Activated CD8-positive, alpha-beta T cell treated with anti-CD3 and anti-CD28 coated beads for 36 hours (primary cell): ENCODE results near the gene ASIC3. TPM values are rescaled to one million over a fixed set of nuclear protein-coding genes. Genes with fewer than 3 reads are reported as not detected.

Experiments used
- ATAC-seq: fragments of 200-7000 bp; cut with Tn5 transposase; one replicate; pipeline ENCODE4 v1.10.0; 2021; ENCODE audit warnings: mild to moderate bottlenecking, moderate library complexity
- CTCF ChIA-PET: fragments of 350-600 bp; sonication (Branson Sonifier 250); formaldehyde crosslinking; loops from one replicate; lab custom pipeline; 2021; ENCODE audit warnings: antibody characterized with exemption; lab: Charles Lee
- POLR2A ChIA-PET: fragments of 350-600 bp; sonication (Branson Sonifier 250); formaldehyde crosslinking; loops from one replicate; lab custom pipeline; 2021; ENCODE audit warnings: antibody characterized with exemption; lab: Charles Lee
- DNase-seq: peaks from one replicate; pipeline ENCODE4 v3.0.0-alpha.2; 2020
- H3K27ac Mint-ChIP-seq: one replicate; pipeline ENCODE4 v1.8.0; 2021; ENCODE audit warnings: mild to moderate bottlenecking, mixed read lengths
- H3K27me3 Mint-ChIP-seq: one replicate; pipeline ENCODE4 v1.8.0; 2021; ENCODE audit warnings: mixed read lengths
- H3K36me3 Mint-ChIP-seq: one replicate; pipeline ENCODE4 v1.8.0; 2021; ENCODE audit warnings: low read depth, mixed read lengths
- H3K4me1 Mint-ChIP-seq: one replicate; pipeline ENCODE4 v1.8.0; 2021; ENCODE audit warnings: low read depth, mixed read lengths
- H3K4me3 Mint-ChIP-seq: one replicate; pipeline ENCODE4 v1.8.0; 2021; ENCODE audit warnings: mild to moderate bottlenecking, moderate library complexity, mixed read lengths
- H3K9me3 Mint-ChIP-seq: one replicate; pipeline ENCODE4 v1.8.0; 2021; ENCODE audit warnings: mixed read lengths
- CTCF ChIP-seq: fragments of 200-600 bp; IDR thresholded peaks from one replicate; pipeline ENCODE4 v1.8.0; 2022; ENCODE audit warnings: antibody characterized with exemption, mild to moderate bottlenecking
- intact Hi-C: fragments of 100-400 bp; cut with micrococcal nuclease; formaldehyde crosslinking; loops from one replicate; pipeline ENCODE4 v1.10.0; 2022
- total RNA-seq, 2 experiments: library from RNA; stranded (reverse); gene quantifications; one replicate each; pipeline ENCODE4 v1.2.3, GENCODE V29; 2021

Gene ASIC3
- total RNA-seq, 2 experiments from 2014 or later = 3.7 to 5.8 TPM

- DNase-seq = no peak
- Mint-ChIP-seq H3K4me1 (peaks cover 33% of the 10 kb centered on the region), H3K9me3 (no peaks in the 10 kb centered on the region), H3K4me3 (peak overlapping the region; percentile 83), H3K27me3 (peaks cover 4% of the 10 kb centered on the region), H3K27ac (peak overlapping the region; percentile 80), H3K36me3 (peaks cover 21% of the 10 kb centered on the region)
- peak; percentile 8 for TF ChIP-seq CTCF
- ChIA-PET POLR2A (interaction anchor here (1.2 kb wide), 1 partner anchor 11 kb away, joined by 3 read pairs; no protein-coding TSS in a partner anchor), CTCF (interaction anchor here (0.7 to 1.2 kb wide), 4 partner anchors 11 to 63 kb away, joined by 3 to 6 read pairs (median 3); no protein-coding TSS in a partner anchor)
- intact Hi-C loops = no loop called here
- peak; percentile 0 for ATAC-seq
Observed at GRCh38 chr7:151080067-151080521, 31.8 kb downstream of the ASIC3 start.

- DNase-seq = peak; percentile 92
- Mint-ChIP-seq H3K4me3 (peak within 1 kb of the TSS; percentile 99), H3K36me3 (peaks cover 21% of the 10 kb centered on the region), H3K4me1 (peaks cover 37% of the 10 kb centered on the region), H3K27me3 (peaks cover 10% of the 10 kb centered on the region), H3K27ac (peak within 1 kb of the TSS; percentile 80), H3K9me3 (no peaks in the 10 kb centered on the region)
- ATAC-seq = peak; percentile 86
- intact Hi-C loops = no loop called here
- ChIA-PET POLR2A (interaction anchor here (1.2 kb wide), 1 partner anchor 12 kb away, joined by 3 read pairs; no protein-coding TSS in a partner anchor), CTCF (interaction anchor here (0.7 to 1.2 kb wide), 4 partner anchors 10 to 63 kb away, joined by 3 to 6 read pairs (median 3); no protein-coding TSS in a partner anchor)
- TF ChIP-seq CTCF = no peak
Observed at GRCh38 chr7:151080522-151081169, 32.3 kb downstream of the ASIC3 start, which contains the start of gene FASTK. Gene FASTK (minus strand): TSS chr7:151080809. CDS start chr7:151080766, 43 bp downstream.

- POLR2A ChIA-PET = interaction anchor here (1.2 kb wide), 1 partner anchor 13 kb away, joined by 3 read pairs; no protein-coding TSS in a partner anchor
- H3K4me3 Mint-ChIP-seq = peak overlapping the region; percentile 99
- intact Hi-C loops = loop anchor here (2.0 kb wide), 1 partner anchor 23 kb away; the partner anchor contains the start of gene SLC4A2
- no peak for TF ChIP-seq CTCF
- DNase-seq (no peak), ATAC-seq (no peak)
- H3K27me3 Mint-ChIP-seq = peaks cover 13% of the 10 kb centered on the region
- H3K36me3 Mint-ChIP-seq = peaks cover 18% of the 10 kb centered on the region
- CTCF ChIA-PET = interaction anchor here (1.0 to 3.7 kb wide), 4 partner anchors 9 to 64 kb away, joined by 3 to 38 read pairs (median 4); no protein-coding TSS in a partner anchor
- H3K9me3 Mint-ChIP-seq = no peaks in the 10 kb centered on the region
- peak overlapping the region; percentile 76 for H3K27ac Mint-ChIP-seq
- peaks cover 39% of the 10 kb centered on the region for H3K4me1 Mint-ChIP-seq
Observed at GRCh38 chr7:151081170-151082101, 33.1 kb downstream of the ASIC3 start.

GRCh38 chr7:151082141-151083070 is 34.1 kb downstream of the ASIC3 start:
- H3K27me3 Mint-ChIP-seq = peaks cover 14% of the 10 kb centered on the region
- DNase-seq = no peak
- peak overlapping the region; percentile 99 for H3K4me3 Mint-ChIP-seq
- peaks cover 18% of the 10 kb centered on the region for H3K36me3 Mint-ChIP-seq
- POLR2A ChIA-PET = interaction anchor here (0.7 to 1.3 kb wide), 2 partner anchors 44 to 74 kb away, joined by 3 to 4 read pairs; no protein-coding TSS in a partner anchor
- H3K4me1 Mint-ChIP-seq = peaks cover 38% of the 10 kb centered on the region
- peak overlapping the region; percentile 95 for H3K27ac Mint-ChIP-seq
- intact Hi-C loops = loop anchor here (2.0 kb wide), 1 partner anchor 24 kb away; the partner anchor contains the start of gene SLC4A2
- TF ChIP-seq CTCF = no peak
- CTCF ChIA-PET = interaction anchor here (1.0 to 3.7 kb wide), 5 partner anchors 22 to 120 kb away, joined by 3 to 38 read pairs (median 3); no protein-coding TSS in a partner anchor
- ATAC-seq = no peak
- H3K9me3 Mint-ChIP-seq = no peaks in the 10 kb centered on the region
